ENCODE results near the gene HPCAL1. TPM values are rescaled to one million over a fixed set of nuclear protein-coding genes. Genes with fewer than 3 reads are reported as not detected.

HPCAL1 gene
- total and polyA plus RNA-seq, 2 experiments from 2014 or later, result 8.3 to 25.4 TPM

- no peak overlapping the region for H3K4me3 ChIP-seq
- H2AFZ ChIP-seq, result no peak overlapping the region
- no peaks in the 10 kb centered on the region for H3K36me3 ChIP-seq (ENCODE audit: insufficient read depth)
- no peak for ATAC-seq
- Mint-ChIP-seq H3K36me3 (ENCODE audit: low read depth) (no peaks in the 10 kb centered on the region), H3K4me1 (peaks cover 13% of the 10 kb centered on the region), H3K27ac (no peak overlapping the region), H3K4me3 (no peak overlapping the region), H3K9me3 (no peaks in the 10 kb centered on the region; the same call in 2 of the 3 replicates), H3K27me3 (ENCODE audit: insufficient read depth, low read depth, poor library complexity) (peaks cover 29% of the 10 kb centered on the region)
- no peak overlapping the region for H3K27ac ChIP-seq (ENCODE audit: low read depth)
- peaks cover 39% of the 10 kb centered on the region for H3K27me3 ChIP-seq (ENCODE audit: insufficient read depth)
- H3K9me2 ChIP-seq (ENCODE audit: insufficient read depth), result peaks cover 7% of the 10 kb centered on the region; the same call in 1 of the 2 replicates
- no peaks in the 10 kb centered on the region for H3F3A ChIP-seq (replicated peaks; ENCODE audit: low read depth)
- TF ChIP-seq EZH2phosphoT487 (IDR thresholded peaks at IDR 0.05; ENCODE audit: unreplicated experiment), result no peak
- no peak for TF ChIP-seq CREB1 (CRISPR knock-in tag; IDR thresholded peaks at IDR 0.05; ENCODE audit: low read depth)
- no peak for TF ChIP-seq POLR2AphosphoS5 (IDR thresholded peaks at IDR 0.05; ENCODE audit: low read depth)
- TF ChIP-seq ZNF462 (CRISPR knock-in tag; IDR thresholded peaks at IDR 0.05), result no peak
- no peak for TF ChIP-seq ZNF331 (CRISPR knock-in tag; IDR thresholded peaks at IDR 0.05; ENCODE audit: low read depth)
- no peak for TF ChIP-seq STAT1 (IDR thresholded peaks at IDR 0.05; ENCODE audit: unreplicated experiment)
- no peak for TF ChIP-seq ZNF114 (CRISPR knock-in tag; IDR thresholded peaks at IDR 0.05)
- TF ChIP-seq, protein P1, sequence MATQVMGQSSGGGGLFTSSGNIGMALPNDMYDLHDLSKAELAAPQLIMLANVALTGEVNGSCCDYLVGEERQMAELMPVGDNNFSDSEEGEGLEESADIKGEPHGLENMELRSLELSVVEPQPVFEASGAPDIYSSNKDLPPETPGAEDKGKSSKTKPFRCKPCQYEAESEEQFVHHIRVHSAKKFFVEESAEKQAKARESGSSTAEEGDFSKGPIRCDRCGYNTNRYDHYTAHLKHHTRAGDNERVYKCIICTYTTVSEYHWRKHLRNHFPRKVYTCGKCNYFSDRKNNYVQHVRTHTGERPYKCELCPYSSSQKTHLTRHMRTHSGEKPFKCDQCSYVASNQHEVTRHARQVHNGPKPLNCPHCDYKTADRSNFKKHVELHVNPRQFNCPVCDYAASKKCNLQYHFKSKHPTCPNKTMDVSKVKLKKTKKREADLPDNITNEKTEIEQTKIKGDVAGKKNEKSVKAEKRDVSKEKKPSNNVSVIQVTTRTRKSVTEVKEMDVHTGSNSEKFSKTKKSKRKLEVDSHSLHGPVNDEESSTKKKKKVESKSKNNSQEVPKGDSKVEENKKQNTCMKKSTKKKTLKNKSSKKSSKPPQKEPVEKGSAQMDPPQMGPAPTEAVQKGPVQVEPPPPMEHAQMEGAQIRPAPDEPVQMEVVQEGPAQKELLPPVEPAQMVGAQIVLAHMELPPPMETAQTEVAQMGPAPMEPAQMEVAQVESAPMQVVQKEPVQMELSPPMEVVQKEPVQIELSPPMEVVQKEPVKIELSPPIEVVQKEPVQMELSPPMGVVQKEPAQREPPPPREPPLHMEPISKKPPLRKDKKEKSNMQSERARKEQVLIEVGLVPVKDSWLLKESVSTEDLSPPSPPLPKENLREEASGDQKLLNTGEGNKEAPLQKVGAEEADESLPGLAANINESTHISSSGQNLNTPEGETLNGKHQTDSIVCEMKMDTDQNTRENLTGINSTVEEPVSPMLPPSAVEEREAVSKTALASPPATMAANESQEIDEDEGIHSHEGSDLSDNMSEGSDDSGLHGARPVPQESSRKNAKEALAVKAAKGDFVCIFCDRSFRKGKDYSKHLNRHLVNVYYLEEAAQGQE (IDR thresholded peaks at IDR 0.05; ENCODE audit: unreplicated experiment), result no peak
- no peak for TF ChIP-seq NANOG (IDR thresholded peaks at IDR 0.05; ENCODE audit: borderline replicate concordance)
- no peak for TF ChIP-seq EZH2 (IDR thresholded peaks at IDR 0.05; ENCODE audit: low read depth, unreplicated experiment)
- TF ChIP-seq, protein P2, sequence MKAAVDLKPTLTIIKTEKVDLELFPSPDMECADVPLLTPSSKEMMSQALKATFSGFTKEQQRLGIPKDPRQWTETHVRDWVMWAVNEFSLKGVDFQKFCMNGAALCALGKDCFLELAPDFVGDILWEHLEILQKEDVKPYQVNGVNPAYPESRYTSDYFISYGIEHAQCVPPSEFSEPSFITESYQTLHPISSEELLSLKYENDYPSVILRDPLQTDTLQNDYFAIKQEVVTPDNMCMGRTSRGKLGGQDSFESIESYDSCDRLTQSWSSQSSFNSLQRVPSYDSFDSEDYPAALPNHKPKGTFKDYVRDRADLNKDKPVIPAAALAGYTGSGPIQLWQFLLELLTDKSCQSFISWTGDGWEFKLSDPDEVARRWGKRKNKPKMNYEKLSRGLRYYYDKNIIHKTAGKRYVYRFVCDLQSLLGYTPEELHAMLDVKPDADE (IDR thresholded peaks at IDR 0.05), result no peak
- no peak for TF ChIP-seq JUNB (IDR thresholded peaks at IDR 0.05; ENCODE audit: unreplicated experiment)
- TF ChIP-seq, protein P3, sequence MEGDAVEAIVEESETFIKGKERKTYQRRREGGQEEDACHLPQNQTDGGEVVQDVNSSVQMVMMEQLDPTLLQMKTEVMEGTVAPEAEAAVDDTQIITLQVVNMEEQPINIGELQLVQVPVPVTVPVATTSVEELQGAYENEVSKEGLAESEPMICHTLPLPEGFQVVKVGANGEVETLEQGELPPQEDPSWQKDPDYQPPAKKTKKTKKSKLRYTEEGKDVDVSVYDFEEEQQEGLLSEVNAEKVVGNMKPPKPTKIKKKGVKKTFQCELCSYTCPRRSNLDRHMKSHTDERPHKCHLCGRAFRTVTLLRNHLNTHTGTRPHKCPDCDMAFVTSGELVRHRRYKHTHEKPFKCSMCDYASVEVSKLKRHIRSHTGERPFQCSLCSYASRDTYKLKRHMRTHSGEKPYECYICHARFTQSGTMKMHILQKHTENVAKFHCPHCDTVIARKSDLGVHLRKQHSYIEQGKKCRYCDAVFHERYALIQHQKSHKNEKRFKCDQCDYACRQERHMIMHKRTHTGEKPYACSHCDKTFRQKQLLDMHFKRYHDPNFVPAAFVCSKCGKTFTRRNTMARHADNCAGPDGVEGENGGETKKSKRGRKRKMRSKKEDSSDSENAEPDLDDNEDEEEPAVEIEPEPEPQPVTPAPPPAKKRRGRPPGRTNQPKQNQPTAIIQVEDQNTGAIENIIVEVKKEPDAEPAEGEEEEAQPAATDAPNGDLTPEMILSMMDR (conservative IDR thresholded peaks at IDR 0.05; ENCODE audit: low read depth in 2 of 2), result no peak
- H3K79me2 ChIP-seq (replicated peaks; ENCODE audit: insufficient read depth), result peaks cover 3% of the 10 kb centered on the region
- no peak overlapping the region for H3K4me2 ChIP-seq
- H4K20me1 ChIP-seq (replicated peaks; ENCODE audit: insufficient read depth), result peaks cover 15% of the 10 kb centered on the region
- no peak for DNase-seq (ENCODE audit: low spot score)
- H3K4me1 ChIP-seq (ENCODE audit: insufficient read depth), result peaks cover 4% of the 10 kb centered on the region; the same call in 1 of the 2 replicates
Measured at GRCh38 chr2:10307561-10308156, 5.0 kb downstream of the HPCAL1 start.

Data from GM23338 (cell line).